HG03439 (cell line): Measurements from ENCODE around the gene SRRT.
A peak's percentile ranks its signal among the peaks of the same experiment; 100 is the strongest.

Experiments
- ATAC-seq: cut with Tn5 transposase; IDR thresholded peaks from one replicate; pipeline ENCODE4 v1.9.1; 2021; ENCODE audit warnings: mild to moderate bottlenecking, moderate library complexity; ENCODE audit not compliant: unreplicated experiment

The SRRT gene, protein sequence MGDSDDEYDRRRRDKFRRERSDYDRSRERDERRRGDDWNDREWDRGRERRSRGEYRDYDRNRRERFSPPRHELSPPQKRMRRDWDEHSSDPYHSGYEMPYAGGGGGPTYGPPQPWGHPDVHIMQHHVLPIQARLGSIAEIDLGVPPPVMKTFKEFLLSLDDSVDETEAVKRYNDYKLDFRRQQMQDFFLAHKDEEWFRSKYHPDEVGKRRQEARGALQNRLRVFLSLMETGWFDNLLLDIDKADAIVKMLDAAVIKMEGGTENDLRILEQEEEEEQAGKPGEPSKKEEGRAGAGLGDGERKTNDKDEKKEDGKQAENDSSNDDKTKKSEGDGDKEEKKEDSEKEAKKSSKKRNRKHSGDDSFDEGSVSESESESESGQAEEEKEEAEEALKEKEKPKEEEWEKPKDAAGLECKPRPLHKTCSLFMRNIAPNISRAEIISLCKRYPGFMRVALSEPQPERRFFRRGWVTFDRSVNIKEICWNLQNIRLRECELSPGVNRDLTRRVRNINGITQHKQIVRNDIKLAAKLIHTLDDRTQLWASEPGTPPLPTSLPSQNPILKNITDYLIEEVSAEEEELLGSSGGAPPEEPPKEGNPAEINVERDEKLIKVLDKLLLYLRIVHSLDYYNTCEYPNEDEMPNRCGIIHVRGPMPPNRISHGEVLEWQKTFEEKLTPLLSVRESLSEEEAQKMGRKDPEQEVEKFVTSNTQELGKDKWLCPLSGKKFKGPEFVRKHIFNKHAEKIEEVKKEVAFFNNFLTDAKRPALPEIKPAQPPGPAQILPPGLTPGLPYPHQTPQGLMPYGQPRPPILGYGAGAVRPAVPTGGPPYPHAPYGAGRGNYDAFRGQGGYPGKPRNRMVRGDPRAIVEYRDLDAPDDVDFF

GRCh38 chr7:100874577-100875355, at the start of gene SRRT:
Gene SRRT (plus strand): TSS chr7:100875103. CDS start chr7:100875591, 488 bp downstream.
- ATAC-seq = peak; percentile 85

DNA sequence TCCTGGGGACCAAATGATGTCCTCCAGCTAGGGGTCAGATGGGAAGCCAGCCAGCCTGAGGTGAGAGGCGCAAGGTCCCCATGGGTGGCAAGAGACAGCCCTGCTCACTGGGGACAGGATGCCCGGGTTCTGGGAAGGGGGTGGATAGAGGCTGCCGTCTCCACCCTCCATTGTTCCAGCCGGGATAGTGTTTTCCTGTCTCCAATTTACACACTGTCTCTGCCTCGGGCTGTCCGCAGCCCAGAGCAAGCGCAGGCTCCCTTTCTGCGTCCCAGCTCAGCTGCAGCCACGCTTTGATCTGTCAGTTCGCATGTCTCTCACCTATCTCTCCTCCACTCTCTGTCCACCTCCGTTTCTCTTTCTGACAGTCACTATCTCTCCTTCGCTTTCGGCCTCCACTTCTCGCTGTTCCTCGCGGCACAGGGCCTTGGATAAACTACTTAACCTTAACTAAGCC, 49.7 kb upstream of the SRRT start:
- ATAC-seq = no peak

DNA sequence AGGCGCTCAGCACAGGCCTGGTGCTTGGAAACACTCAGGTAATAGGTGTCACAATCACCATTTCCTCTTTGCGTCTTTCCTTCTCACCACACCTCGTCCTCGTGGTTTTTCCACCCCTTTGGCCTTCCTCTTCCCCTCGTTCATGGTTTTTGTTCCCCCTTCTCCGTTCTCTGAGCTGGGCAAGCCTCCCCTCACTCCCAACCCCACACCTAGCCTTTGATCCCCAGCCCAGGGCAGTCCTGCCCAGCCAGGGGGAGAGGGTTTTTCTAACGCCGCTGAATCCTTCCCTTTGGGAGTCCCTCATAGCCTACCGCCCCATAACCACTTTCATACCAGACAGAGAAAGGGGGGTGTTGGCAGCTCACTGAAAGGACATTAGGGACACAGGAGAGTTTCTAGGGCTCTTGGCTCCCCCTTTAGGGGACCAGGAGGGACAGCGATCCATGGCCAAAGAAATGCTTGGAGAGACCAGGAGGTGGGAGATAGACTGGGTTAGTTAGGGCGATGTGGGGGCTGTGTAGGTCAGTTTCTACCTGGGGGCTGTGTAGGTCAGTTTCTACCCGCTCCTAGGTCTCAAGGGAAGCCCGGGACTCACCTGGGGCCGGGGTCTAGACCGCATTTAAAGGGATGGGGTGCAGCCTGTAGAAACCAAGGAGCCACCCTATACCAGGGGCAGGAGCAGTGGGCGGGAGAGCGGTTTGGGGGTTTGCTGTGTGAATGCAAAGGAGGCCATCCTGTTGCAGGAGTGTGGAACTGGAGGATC, 49.0 kb upstream of the SRRT start:
- no peak for ATAC-seq

DNA sequence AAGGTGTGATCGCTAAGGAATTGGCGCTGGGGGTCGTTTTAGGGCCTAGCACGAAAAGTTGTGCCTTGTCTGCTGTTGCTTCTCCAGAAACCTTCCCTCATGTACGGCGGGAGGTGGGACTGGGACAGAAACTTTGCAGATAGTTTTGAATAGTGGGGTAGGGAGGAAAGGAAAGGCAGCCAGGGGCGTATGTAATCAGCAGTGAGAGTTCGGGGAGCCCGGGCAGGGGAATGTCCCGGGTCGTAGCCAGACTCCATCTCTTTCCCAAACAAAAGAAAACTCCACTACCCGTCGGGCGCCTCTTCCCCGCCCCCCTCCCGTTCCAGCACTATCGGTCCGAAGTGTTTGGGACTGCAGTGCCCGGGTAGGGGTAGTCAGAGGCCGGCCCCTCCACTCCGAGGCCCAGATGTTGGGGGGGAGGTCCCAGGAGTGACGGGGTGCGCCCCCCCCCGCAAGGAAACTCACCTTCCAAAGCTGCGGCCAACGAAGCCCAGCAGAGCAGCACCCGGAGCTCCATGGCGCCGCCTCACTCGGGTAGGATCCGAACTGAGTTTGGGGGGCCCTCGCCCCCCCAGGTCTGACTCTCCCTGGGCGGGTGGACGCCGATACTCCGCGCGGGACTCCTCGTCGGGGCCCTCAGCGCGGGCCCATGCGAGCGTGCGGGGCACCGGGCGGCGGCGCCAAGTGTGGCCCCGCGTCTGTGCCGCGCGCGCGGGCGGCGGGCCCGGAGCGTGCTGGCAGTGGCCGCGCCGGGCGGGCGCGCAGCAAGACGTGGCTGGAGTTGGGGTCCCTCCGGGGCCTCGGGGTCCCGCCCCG, 48.2 kb upstream of the SRRT start:
- ATAC-seq = no peak

DNA sequence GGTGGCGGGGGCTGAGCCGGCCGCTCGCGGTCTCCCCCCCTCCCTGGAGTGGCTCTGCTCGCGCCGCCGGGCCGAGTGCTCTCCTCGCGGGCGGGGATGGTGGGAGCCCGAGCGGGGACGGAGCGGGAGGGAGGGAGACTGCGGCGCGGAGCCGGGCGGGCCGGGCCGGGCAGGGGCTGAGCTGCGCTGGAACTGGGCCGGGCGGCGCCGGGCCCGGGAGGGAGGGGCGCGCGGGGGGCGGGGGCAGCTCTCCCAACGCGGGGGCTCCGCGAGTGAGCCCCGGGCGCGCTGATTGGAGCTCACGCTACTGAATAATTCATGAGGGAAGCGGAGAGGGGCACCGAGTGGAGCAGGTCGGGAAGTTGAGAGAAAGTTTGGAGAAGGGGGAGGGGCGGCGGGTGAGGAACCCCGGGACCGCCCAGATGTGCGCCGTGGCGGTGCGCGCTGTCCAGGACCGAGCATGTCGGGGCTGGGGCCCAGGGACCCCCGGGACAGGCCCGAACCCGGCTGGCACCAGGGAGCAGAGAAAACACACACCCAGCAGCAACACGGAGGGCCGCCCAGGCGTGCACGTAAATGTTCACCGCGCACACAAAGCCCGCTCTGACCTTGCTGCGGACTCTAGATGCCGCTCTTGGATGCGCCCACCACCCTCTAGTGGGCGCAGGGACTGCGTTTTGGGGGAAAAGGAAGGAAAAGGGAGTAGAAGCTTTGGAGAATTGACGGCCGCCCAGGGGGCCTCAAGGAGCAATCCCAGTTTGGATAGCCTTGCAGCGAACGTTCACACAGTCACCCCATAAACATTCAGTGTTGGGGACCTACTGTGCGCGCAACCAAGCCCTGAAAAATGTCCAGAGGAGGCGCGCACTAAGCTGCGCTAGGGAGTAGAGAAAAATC, 47.3 kb upstream of the SRRT start, which contains the start of gene EPHB4:
EPHB4 (minus strand) TSS at position 194 of the 897 bp plus-strand sequence. CDS start 493 bp downstream, outside the sequence.
- no peak for ATAC-seq

DNA sequence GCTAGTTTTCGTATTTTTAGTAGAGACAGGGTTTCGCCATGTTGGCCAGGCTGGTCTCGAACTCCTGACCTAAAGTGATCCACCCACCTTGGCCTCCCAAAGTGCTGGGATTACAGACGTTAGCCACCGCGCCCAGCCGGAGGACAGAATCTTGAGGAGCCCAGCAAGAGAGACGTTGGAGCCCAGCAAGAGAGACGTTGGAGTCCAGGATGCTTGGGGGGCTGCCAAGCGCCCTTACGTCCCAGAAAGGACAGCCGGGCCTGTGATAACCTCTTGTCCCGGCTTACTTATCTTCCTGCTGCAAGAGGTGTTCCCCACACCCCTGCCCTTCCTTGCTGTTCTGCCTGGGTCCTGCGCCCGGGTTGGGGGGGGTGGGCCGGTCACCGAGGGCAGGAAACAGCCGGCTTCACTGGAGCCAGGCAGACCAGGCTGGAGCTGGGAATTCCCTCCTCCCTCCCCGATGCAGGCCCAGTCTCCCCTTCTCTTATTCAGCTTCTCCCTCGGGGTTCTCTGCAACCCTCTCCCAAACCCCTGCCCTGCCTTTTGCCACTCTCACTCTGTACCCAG, 45.7 kb upstream of the SRRT start:
- ATAC-seq = no peak

- no peak for ATAC-seq
These were observed 44.5 kb upstream of the SRRT start for GRCh38 chr7:100830396-100830795.

GRCh38 chr7:100832281-100832633, 42.6 kb upstream of the SRRT start:
- ATAC-seq = no peak

DNA sequence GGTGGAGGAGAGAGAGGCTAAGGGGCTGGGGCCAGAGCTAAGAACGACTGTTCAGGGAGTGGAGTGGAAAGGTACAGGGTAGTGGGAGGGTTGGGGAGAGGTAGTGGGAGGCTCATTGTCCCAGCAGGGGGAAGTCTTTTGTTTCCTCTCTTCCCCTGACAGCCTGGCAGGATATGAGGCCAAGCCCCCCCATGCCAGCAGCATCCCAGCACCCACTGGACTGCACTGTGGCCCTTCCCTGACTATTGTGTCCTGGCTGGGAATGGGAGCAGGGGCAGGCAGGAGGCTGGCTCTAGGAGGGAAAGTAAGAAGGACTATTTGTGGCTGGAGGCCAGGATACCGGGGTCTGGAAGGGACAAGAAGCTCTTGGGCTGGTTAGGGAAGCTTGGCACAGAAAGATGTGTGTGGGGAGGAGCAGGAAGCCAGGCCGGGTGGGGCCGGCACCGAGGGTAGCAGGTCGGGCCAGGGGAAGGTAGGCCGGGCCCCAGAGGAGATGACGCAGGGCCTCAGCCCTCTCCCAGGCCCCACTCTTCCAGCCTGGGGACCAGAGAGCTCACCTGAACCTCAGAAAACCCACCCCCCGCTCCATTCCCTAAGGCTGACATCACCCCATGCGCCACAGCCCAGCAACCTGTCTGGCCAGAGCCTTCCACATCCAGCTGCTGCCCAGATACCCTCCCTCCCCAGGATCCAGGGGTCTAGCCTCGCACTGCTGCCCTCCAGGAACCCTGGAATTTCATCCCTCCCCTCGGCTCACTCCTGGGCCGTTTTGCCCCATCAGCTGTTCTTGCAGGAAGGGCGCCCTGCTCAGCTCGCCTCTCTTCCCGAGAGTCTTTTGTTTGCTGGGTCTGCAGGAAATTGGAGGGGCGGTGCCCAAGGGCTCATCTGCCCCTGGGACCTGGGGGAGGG, 38.7 kb upstream of the SRRT start:
- no peak for ATAC-seq

GRCh38 chr7:100836812-100837098, 38.1 kb upstream of the SRRT start:
- ATAC-seq = no peak

DNA sequence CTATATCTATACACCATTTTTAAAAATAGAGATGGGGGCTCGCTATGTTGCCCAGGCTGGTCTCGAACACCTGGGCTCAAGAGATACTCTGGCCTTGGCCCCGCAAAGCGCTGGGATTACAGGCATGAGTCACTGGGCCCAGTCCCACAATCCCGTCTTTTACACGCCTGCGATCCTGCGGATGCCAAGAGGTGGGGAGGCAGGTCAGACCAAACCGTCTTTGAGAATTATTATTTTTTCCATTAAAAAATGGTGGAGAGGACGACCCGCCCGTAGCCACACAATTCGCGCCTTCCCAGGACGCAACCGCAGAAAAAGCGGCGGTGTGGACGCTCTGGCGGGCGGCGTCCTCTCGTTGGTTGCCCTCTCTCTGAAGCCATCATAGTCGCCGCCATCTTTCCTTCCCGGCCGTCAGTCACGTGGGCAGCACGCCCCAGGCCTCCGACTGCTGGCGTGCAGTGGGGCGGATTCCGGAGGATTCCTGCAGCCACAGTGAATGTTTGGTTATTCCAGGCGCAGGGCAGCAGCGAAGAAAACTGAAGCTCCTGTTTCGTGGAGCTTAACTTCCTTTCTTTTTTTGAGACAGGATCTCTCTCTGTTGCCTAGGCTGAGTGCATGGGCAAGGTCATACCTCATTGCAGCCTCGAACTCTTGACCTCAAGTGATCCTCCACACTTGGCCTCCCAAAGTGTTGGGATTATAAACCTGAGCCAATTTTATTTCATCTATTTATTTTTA, 37.6 kb upstream of the SRRT start:
- ATAC-seq = no peak

DNA sequence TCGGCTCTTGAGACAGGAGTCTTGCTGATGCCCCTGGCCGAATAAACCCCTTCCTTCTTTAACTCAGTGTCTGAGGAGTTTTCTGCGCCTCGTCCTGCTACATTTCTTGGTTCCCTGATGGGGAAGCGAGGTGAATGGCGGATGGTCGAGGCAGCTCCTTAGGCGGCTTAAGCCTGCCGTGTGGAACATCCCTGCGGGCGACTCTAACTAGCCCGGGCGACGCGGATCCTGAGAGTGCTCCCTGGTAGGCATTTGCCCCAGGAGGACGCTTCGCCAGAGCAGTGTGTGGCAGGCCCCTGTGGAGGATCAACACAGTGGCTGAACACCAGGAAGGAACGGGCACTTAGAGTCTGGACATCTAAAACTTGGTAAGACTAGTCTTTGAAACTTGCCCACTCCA, 35.5 kb upstream of the SRRT start:
- no peak for ATAC-seq

DNA sequence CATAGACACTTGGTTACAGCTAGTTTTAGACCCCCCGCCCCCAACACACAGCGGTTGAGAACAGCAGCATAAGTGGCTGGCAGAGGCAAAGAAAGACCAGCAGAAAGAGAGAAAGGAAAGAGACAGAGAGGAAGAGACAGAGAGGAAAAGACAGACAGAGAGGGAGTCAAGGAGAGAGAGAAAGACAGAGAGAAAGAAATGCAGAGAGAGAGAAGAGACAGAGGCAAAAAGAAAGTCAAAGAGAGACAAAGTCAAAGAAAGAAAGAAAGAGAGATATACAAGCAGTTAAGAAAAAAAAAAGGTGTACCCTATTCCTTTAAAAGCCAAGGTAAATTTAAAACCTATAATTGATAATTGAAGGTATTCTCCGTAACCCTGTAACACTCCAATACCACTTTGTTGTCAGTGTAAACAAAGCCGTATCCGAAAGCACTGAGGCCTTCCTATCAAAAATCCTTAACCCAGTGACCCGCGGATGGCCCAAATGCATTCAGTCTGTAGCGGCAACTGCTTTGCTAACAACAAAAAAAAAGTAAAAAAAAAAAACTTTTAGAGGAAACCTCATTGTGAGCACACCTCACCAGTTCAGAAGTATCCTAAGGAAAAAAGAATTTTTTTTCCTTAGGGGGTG, 34.3 kb upstream of the SRRT start:
- ATAC-seq = no peak

DNA sequence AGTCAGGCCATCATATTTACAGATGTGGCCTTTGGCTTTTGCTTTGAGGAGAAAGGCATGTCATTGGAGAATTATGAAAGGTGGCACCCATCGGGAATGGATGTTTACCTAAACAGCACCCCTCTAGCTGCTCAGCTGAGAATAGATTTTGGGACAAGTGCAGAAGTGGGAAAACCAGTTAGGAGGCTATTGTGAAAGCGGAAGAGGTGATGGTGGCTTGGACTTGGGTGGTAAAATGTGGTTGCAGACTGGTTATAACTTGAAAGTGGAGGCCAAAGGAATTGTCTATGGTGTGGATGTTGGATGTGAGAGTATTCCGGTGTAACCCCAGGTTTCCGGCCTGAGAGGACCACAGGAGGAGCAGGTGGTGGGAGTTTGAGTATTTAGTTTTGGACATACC, 27.5 kb upstream of the SRRT start:
- ATAC-seq = no peak

DNA sequence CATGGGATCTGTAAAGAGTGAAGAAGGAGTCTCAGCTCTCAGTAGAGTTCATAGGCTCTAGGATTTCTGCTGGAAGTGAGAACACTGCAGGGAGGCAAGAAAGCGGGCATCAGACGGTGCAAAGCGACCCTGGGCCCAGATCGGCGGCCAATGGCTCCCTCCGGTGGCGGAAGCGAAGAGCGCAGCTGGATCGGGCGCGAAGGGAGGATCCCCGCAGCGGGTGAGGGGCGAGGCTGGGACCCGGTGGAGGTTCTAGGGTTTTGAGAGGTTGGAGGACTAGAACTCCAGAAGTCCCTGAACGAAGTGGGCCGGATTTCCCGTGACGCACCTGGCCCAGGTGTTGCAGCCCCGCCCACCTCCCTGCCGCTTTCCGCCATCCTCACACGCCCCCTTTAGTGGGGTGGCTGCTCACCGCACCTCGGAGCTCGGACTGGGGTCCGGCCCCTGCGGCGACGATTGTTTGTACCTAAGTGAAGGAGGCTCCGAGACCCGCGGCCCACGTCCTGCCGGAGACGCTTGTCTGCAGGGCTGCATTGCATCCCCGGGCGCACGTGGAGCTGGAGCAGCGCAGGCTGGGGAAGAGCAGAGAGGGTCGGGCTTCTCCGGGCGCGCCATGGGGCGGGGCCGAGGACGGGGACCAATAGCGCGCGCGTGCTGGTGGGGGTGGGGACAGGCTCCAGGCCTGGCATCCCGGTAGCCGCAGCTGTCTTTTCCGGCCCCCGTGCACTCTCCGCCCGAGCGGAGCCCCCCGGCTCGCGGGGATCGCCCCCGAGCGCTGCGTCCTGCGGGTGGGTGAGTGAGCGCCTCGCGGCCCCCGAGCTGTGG, 22.6 kb upstream of the SRRT start, which contains the start of gene SLC12A9:
SLC12A9 (plus strand) TSS at position 666 of the 825 bp plus-strand sequence. CDS start 1,485 bp downstream, outside the sequence.
- ATAC-seq = peak; percentile 80
